Neural progenitor cell (in vitro differentiated cells): Measurements from ENCODE around the gene SMARCC1.

ENCODE experiments used
- EZH2 ChIP-seq: fragments of 200-600 bp; sonication (generic); IDR thresholded peaks from 2 replicates; pipeline ENCODE4 v1.6.1; 2017; ENCODE audit warnings: antibody characterized with exemption, mild to moderate bottlenecking, moderate library complexity
- EZH2phosphoT487 ChIP-seq: fragments of 200-600 bp; sonication (generic); IDR thresholded peaks from 2 replicates; pipeline ENCODE4 v1.6.1; 2017; ENCODE audit warnings: antibody characterized with exemption
- TF ChIP-seq, protein P1 (sequence below): fragments of 200-600 bp; sonication (generic); IDR thresholded peaks from 2 replicates; pipeline ENCODE4 v1.5.1; 2017; ENCODE audit warnings: antibody characterized with exemption, mild to moderate bottlenecking

- TF ChIP-seq, protein P1, sequence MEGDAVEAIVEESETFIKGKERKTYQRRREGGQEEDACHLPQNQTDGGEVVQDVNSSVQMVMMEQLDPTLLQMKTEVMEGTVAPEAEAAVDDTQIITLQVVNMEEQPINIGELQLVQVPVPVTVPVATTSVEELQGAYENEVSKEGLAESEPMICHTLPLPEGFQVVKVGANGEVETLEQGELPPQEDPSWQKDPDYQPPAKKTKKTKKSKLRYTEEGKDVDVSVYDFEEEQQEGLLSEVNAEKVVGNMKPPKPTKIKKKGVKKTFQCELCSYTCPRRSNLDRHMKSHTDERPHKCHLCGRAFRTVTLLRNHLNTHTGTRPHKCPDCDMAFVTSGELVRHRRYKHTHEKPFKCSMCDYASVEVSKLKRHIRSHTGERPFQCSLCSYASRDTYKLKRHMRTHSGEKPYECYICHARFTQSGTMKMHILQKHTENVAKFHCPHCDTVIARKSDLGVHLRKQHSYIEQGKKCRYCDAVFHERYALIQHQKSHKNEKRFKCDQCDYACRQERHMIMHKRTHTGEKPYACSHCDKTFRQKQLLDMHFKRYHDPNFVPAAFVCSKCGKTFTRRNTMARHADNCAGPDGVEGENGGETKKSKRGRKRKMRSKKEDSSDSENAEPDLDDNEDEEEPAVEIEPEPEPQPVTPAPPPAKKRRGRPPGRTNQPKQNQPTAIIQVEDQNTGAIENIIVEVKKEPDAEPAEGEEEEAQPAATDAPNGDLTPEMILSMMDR: no peak
- no peak for TF ChIP-seq EZH2
- TF ChIP-seq EZH2phosphoT487: no peak
Measured at GRCh38 chr3:47542471-47543173, 239.1 kb downstream of the SMARCC1 start.
